Parathyroid adenoma (tissue), 2 donors: Measurements from ENCODE around the gene PKN2.
"Not testable (repeated sequence)": the region's sequence is repeated elsewhere in the genome, so short reads cannot be mapped to it uniquely, and the experiment has no call there.

Experiments used
- H2AFZ ChIP-seq: fragments of 300-600 bp; sonication (generic); one replicate; pipeline ENCODE4 v1.7.0; 2017; ENCODE audit warnings: antibody characterized with exemption, mild to moderate bottlenecking
- H3K27ac ChIP-seq: fragments of 300-600 bp; sonication (generic); one replicate; pipeline ENCODE4 v1.7.0; 2017
- H3K27me3 ChIP-seq: fragments of 300-600 bp; sonication (generic); one replicate; pipeline ENCODE4 v1.7.0; 2017; ENCODE audit warnings: low read length; ENCODE audit not compliant: control insufficient read depth, insufficient read depth
- H3K36me3 ChIP-seq: fragments of 300-600 bp; sonication (generic); one replicate; pipeline ENCODE4 v1.7.0; 2017; ENCODE audit warnings: low read length; ENCODE audit not compliant: control insufficient read depth, insufficient read depth
- H3K4me1 ChIP-seq: fragments of 300-600 bp; sonication (generic); one replicate; pipeline ENCODE4 v1.7.0; 2017; ENCODE audit warnings: control low read depth
- H3K4me2 ChIP-seq: fragments of 300-600 bp; sonication (generic); one replicate; pipeline ENCODE4 v1.7.0; 2017; ENCODE audit warnings: low read length
- H3K4me3 ChIP-seq: fragments of 300-600 bp; sonication (generic); one replicate; pipeline ENCODE4 v1.7.0; 2017; ENCODE audit warnings: low read depth, low read length
- H3K79me2 ChIP-seq: fragments of 300-600 bp; sonication (generic); one replicate; pipeline ENCODE4 v1.7.0; 2017; ENCODE audit warnings: control low read depth
- H3K9ac ChIP-seq: fragments of 300-600 bp; sonication (generic); one replicate; pipeline ENCODE4 v1.7.0; 2017; ENCODE audit warnings: mild to moderate bottlenecking
- H3K9me3 ChIP-seq: fragments of 300-600 bp; sonication (generic); one replicate; pipeline ENCODE4 v1.7.0; 2017; ENCODE audit warnings: low read length; ENCODE audit not compliant: control insufficient read depth
- TF ChIP-seq, protein P1 (sequence below): fragments of 300-600 bp; sonication (generic); IDR thresholded peaks from one replicate; pipeline ENCODE4 v1.7.0; 2017; ENCODE audit warnings: antibody characterized with exemption, mild to moderate bottlenecking
- donor health status: primary hyperparathyroidism.

PKN2 gene

DNA sequence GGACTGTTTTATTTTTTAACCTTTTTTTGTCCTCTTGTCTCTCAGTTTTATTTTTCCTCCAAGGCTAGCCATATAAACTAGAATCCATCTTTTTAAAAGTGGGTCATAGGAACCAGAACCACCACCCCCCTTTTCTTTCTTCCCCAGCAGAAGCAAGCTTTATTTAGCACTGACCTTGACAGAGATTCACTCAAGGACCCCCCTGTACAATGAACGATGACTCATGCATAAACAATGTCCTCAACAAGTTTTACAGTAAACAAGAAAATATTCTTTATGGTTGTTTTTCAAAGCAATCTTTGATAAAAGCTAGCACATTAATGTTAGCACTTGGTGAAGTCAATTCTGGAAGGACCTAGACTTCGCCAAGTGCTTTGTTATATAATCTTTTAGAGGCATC, 14.1 kb downstream of the PKN2 start:
- no peak overlapping the region for H3K27ac ChIP-seq
- TF ChIP-seq, protein P1, sequence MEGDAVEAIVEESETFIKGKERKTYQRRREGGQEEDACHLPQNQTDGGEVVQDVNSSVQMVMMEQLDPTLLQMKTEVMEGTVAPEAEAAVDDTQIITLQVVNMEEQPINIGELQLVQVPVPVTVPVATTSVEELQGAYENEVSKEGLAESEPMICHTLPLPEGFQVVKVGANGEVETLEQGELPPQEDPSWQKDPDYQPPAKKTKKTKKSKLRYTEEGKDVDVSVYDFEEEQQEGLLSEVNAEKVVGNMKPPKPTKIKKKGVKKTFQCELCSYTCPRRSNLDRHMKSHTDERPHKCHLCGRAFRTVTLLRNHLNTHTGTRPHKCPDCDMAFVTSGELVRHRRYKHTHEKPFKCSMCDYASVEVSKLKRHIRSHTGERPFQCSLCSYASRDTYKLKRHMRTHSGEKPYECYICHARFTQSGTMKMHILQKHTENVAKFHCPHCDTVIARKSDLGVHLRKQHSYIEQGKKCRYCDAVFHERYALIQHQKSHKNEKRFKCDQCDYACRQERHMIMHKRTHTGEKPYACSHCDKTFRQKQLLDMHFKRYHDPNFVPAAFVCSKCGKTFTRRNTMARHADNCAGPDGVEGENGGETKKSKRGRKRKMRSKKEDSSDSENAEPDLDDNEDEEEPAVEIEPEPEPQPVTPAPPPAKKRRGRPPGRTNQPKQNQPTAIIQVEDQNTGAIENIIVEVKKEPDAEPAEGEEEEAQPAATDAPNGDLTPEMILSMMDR: no peak
- peaks cover 15% of the 10 kb centered on the region for H3K79me2 ChIP-seq
- H2AFZ ChIP-seq: no peak overlapping the region
- H3K27me3 ChIP-seq: no peaks in the 10 kb centered on the region
- H3K36me3 ChIP-seq: no peaks in the 10 kb centered on the region
- no peaks in the 10 kb centered on the region for H3K4me1 ChIP-seq
- no peak overlapping the region for H3K4me3 ChIP-seq
- no peak overlapping the region for H3K4me2 ChIP-seq
- no peaks in the 10 kb centered on the region for H3K9me3 ChIP-seq
- no peak overlapping the region for H3K9ac ChIP-seq

DNA sequence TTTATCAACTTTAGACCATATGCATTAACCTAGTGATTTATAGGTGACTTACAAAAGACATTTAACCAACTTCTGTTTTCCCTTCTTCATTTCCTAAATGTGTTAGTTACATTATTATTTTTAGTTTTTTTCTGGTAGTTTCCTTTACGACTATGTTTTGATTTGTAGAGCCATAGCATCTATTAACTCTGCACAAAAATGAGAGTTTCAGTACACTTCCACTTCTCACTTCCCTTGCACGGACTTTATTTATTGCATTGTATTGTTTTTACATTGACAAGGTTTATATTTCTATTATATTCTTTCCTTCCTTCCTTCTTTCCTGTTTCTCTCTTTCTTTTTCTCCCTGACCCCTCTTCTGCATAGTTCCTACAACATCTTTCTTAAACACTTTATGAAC, 14.7 kb downstream of the PKN2 start:
- H3K4me1 ChIP-seq: no peaks in the 10 kb centered on the region
- H3K9me3 ChIP-seq: no peaks in the 10 kb centered on the region
- H3K9ac ChIP-seq: no peak overlapping the region
- H3K79me2 ChIP-seq: peaks cover 13% of the 10 kb centered on the region
- no peaks in the 10 kb centered on the region for H3K36me3 ChIP-seq
- TF ChIP-seq, protein P1: no peak
- no peaks in the 10 kb centered on the region for H3K27me3 ChIP-seq
- no peak overlapping the region for H3K4me3 ChIP-seq
- H2AFZ ChIP-seq: no peak overlapping the region
- no peak overlapping the region for H3K4me2 ChIP-seq
- no peak overlapping the region for H3K27ac ChIP-seq

DNA sequence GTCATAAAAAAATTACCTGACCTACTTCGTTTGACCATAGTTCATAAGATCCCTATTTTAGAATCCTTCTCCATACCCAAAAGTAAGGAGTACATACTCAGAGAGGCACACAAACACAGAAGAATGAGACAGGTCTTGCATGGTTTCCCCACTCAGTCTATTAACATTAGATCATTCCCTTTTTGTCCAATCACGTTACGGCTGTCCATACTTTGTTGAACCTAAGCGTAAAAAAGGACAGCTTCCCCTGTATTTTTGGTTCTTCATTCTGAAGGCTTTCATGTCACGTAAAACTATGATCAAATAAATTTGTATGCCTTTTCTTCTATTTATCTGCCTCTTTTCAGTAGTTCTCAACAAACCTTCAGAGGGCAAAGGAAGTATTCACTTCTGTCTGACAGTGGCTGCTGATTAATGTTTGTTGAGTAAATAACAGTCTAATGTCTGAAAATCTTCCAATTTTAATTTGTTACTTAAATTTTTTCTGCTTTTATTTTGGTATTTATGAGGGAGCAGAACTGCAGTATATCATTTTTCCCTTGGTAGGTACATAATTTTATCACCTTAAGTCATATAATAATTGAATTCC, 16.4 kb downstream of the PKN2 start:
- no peak overlapping the region for H2AFZ ChIP-seq
- H3K4me2 ChIP-seq: no peak overlapping the region
- no peaks in the 10 kb centered on the region for H3K4me1 ChIP-seq
- no peaks in the 10 kb centered on the region for H3K36me3 ChIP-seq
- peaks cover 13% of the 10 kb centered on the region for H3K79me2 ChIP-seq
- H3K4me3 ChIP-seq: no peak overlapping the region
- no peak overlapping the region for H3K27ac ChIP-seq
- H3K9ac ChIP-seq: no peak overlapping the region
- no peaks in the 10 kb centered on the region for H3K9me3 ChIP-seq
- TF ChIP-seq, protein P1: no peak
- H3K27me3 ChIP-seq: no peaks in the 10 kb centered on the region

DNA sequence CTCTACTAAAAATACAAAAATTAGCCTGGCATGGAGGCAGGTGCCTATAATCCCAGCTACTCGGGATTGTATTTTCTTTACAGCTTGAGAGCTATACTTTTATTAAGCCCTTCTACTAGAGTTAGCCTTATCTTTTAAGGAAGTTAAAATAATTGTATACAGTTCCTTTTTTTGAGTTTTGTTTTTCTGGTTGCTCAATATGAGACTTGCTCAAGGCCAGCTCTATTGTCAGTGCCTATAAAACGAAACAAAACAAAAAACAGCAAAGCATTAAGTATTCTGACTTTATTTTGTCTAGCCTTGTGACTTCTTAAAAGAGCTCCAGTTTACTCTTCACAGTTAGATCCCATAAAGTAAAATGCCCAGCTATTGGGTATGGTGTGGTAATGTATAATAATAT, 17.2 kb downstream of the PKN2 start:
- Histone ChIP-seq H3K27ac (no peak overlapping the region), H3K4me3 (no peak overlapping the region), H3K79me2 (peaks cover 13% of the 10 kb centered on the region), H3K36me3 (no peaks in the 10 kb centered on the region), H3K4me2 (no peak overlapping the region), H2AFZ (no peak overlapping the region), H3K9me3 (no peaks in the 10 kb centered on the region), H3K9ac (no peak overlapping the region), H3K4me1 (no peaks in the 10 kb centered on the region), H3K27me3 (no peaks in the 10 kb centered on the region)
- TF ChIP-seq, protein P1: no peak

DNA sequence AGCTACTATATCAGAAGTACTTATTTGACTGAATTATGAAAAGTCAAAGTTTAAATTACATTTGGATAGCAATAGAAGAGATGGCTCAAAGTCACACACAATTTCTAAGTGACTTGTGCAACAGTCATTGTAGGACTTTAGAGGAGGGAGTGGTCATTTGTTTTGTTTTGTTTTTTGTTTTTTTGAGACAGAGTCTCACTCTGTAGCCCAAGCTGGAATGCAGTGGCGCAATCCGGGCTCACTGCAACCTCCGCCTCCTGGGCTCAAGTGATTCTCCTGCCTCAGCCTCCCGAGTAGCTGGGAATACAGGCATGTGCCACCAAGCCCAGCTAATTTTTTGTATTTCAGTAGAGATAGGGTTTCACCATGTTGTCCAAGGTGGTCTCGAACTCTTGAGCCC, 17.7 kb downstream of the PKN2 start:
- not testable (repeated sequence) for H3K9me3 ChIP-seq, H3K4me3 ChIP-seq, H3K4me2 ChIP-seq, H3K36me3 ChIP-seq, H3K4me1 ChIP-seq, H2AFZ ChIP-seq, H3K9ac ChIP-seq, H3K27me3 ChIP-seq, H3K27ac ChIP-seq
- H3K79me2 ChIP-seq: peaks cover 13% of the 10 kb centered on the region
